PC-3 (cell line): ENCODE measurements around the gene SLC23A2. TPM values are rescaled to one million over a fixed set of nuclear protein-coding genes. Genes with fewer than 3 reads are reported as not detected.
"Not testable (repeated sequence)": the region's sequence is repeated elsewhere in the genome, so short reads cannot be mapped to it uniquely, and the experiment has no call there.

Source experiments
- ATAC-seq: fragments of 200-7000 bp; cut with Tn5 transposase; 2 replicates; pipeline ENCODE4 v1.9.1; 2020; ENCODE audit warnings: mild to moderate bottlenecking, moderate library complexity
- BruUV-seq: library from RNA; stranded (reverse); fragments of 400-500 nt; replicated peaks from 2 replicates; lab custom pipeline; 2021; lab: Mats Ljungman, UMichigan
- CTCF ChIA-PET: fragments of 300-600 bp; sonication (Branson Sonifier 250); formaldehyde crosslinking; loops from one replicate; lab custom pipeline; 2022; ENCODE audit warnings: antibody characterized with exemption; lab: Charles Lee
- POLR2A ChIA-PET: fragments of 300-600 bp; sonication (Branson Sonifier 250); formaldehyde crosslinking; loops from one replicate; lab custom pipeline; 2022; ENCODE audit warnings: antibody characterized with exemption; ENCODE audit not compliant: unreplicated experiment; lab: Charles Lee
- DNase-seq: peaks from one replicate; pipeline ENCODE4 v3.0.0-alpha.2; 2015
- H2AFZ ChIP-seq: fragments of 300-600 bp; sonication (generic); 2 replicates; pipeline ENCODE4 v1.6.0; 2016; ENCODE audit warnings: antibody characterized with exemption, low read length
- H3F3A ChIP-seq: fragments of 300-600 bp; sonication (generic); one replicate; pipeline ENCODE4 v1.6.0; 2017; ENCODE audit warnings: antibody characterized with exemption, low read length, control low read depth, mild to moderate bottlenecking; ENCODE audit not compliant: unreplicated experiment
- H3K27ac ChIP-seq: fragments of 300-600 bp; sonication (generic); 2 replicates; pipeline ENCODE4 v1.5.1; 2016; ENCODE audit warnings: mild to moderate bottlenecking, low read length
- H3K27me3 ChIP-seq: fragments of 300-600 bp; sonication (generic); 2 replicates; pipeline ENCODE4 v1.6.1; 2016; ENCODE audit warnings: low read length, mixed read lengths
- H3K36me3 ChIP-seq: fragments of 300-600 bp; sonication (generic); 2 replicates; pipeline ENCODE4 v1.6.1; 2016; ENCODE audit warnings: low read depth, mixed run types, low read length, mixed read lengths
- H3K4me1 ChIP-seq: fragments of 300-600 bp; sonication (generic); 2 replicates; pipeline ENCODE4 v1.5.1; 2016; ENCODE audit warnings: low read length; ENCODE audit not compliant: insufficient read depth
- H3K4me2 ChIP-seq: fragments of 300-600 bp; sonication (generic); 2 replicates; pipeline ENCODE4 v1.6.0; 2016; ENCODE audit warnings: low read length
- H3K4me3 ChIP-seq: fragments of 300-600 bp; sonication (generic); 2 replicates; pipeline ENCODE4 v1.5.1; 2016; ENCODE audit warnings: mild to moderate bottlenecking, low read length, mixed read lengths
- H3K79me2 ChIP-seq: fragments of 300-600 bp; sonication (generic); 2 replicates; pipeline ENCODE4 v1.6.1; 2017; ENCODE audit warnings: low read length, mixed read lengths
- H3K9ac ChIP-seq: fragments of 300-600 bp; sonication (generic); 2 replicates; pipeline ENCODE4 v1.6.0; 2016; ENCODE audit warnings: mild to moderate bottlenecking, low read length
- H3K9me2 ChIP-seq: fragments of 300-600 bp; sonication (generic); replicated peaks from 2 replicates; pipeline ENCODE4 v1.6.1; 2016; ENCODE audit warnings: mixed run types, low read length, mixed read lengths
- H3K9me3 ChIP-seq: fragments of 300-600 bp; sonication (generic); 2 replicates; pipeline ENCODE4 v1.6.1; 2016; ENCODE audit warnings: low read length, mixed read lengths
- H4K20me1 ChIP-seq: fragments of 300-600 bp; sonication (generic); 2 replicates; pipeline ENCODE4 v1.6.1; 2016; ENCODE audit warnings: low read length, mixed read lengths
- CTCF ChIP-seq: fragments of 300-600 bp; sonication (generic); conservative IDR thresholded peaks from 2 replicates; pipeline ENCODE4 v1.5.1; 2017; ENCODE audit warnings: antibody characterized with exemption, low read depth, mild to moderate bottlenecking, low read length
- EZH2 ChIP-seq: fragments of 300-600 bp; sonication (generic); IDR thresholded peaks from one replicate; pipeline ENCODE4 v1.6.1; 2017; ENCODE audit warnings: antibody characterized with exemption, mild to moderate bottlenecking, low read length; ENCODE audit not compliant: unreplicated experiment
- EZH2phosphoT487 ChIP-seq: fragments of 300-600 bp; sonication (generic); IDR thresholded peaks from 2 replicates; pipeline ENCODE4 v1.6.1; 2018; ENCODE audit warnings: mild to moderate bottlenecking, antibody characterized with exemption, low read length, borderline replicate concordance
- intact Hi-C: fragments of 100-400 bp; cut with micrococcal nuclease; formaldehyde crosslinking; loops from 2 replicates; pipeline ENCODE4 v1.9.0; 2023
- total RNA-seq: library from RNA; depleted of rRNA; stranded (reverse); fragments of >200 nt; gene quantifications from 2 replicates; pipeline ENCODE4 v1.2.3, GENCODE V29; 2014

Gene SLC23A2
- total RNA-seq, 1 experiment from 2014 or later: 18.3 TPM

DNA sequence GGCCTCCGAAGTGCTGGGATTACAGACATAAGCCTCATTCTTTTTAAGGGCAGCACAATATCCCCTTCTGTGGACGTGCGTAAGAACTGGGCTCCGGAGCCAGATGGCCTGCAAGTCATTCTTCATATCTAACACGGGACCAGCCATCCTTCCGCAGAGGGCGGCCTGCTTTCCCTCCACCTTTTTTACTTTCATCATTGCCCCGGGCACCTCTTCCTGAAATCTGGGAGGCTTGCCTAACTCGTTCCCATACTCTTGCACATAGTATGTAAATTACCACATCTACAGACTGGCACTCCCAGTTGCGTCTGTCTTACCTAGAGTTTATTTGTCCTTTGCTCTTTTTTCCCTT lies 29.9 kb upstream of the SLC23A2 start:
- no peak for ATAC-seq

GRCh38 chr20:5030348-5031205 lies 29.3 kb upstream of the SLC23A2 start:
- intact Hi-C loops: no loop called here
- H3K4me1 ChIP-seq: no peaks in the 10 kb centered on the region
- no peaks in the 10 kb centered on the region for H3K36me3 ChIP-seq
- no peak overlapping the region for H2AFZ ChIP-seq
- H3K9ac ChIP-seq: no peak overlapping the region
- H3K27me3 ChIP-seq: no peaks in the 10 kb centered on the region
- no peak for ATAC-seq
- no peaks in the 10 kb centered on the region for H3K79me2 ChIP-seq
- BruUV-seq: no TSS peak
- CTCF ChIA-PET: no interaction called here
- POLR2A ChIA-PET: no interaction called here
- H3K4me3 ChIP-seq: no peak overlapping the region
- H3K4me2 ChIP-seq: no peak overlapping the region
- no peaks in the 10 kb centered on the region for H4K20me1 ChIP-seq
- DNase-seq: no peak
- no peaks in the 10 kb centered on the region for H3K9me3 ChIP-seq
- no peak for TF ChIP-seq EZH2phosphoT487
- no peaks in the 10 kb centered on the region for H3K9me2 ChIP-seq
- H3F3A ChIP-seq: no peaks in the 10 kb centered on the region
- no peak overlapping the region for H3K27ac ChIP-seq

More for the DNA sequence above, 29.9 kb upstream of the SLC23A2 start:
- BruUV-seq: no TSS peak
- no peak overlapping the region for H3K9ac ChIP-seq
- no peaks in the 10 kb centered on the region for H3K9me3 ChIP-seq
- H3K4me2 ChIP-seq: no peak overlapping the region
- no peak overlapping the region for H2AFZ ChIP-seq
- H3K36me3 ChIP-seq: no peaks in the 10 kb centered on the region
- TF ChIP-seq EZH2phosphoT487 (no peak), CTCF (no peak), EZH2 (no peak)
- no peaks in the 10 kb centered on the region for H3K4me1 ChIP-seq
- H3K79me2 ChIP-seq: no peaks in the 10 kb centered on the region
- no peaks in the 10 kb centered on the region for H3K9me2 ChIP-seq
- DNase-seq: no peak
- ChIA-PET POLR2A (no interaction called here), CTCF (no interaction called here)
- no peaks in the 10 kb centered on the region for H3F3A ChIP-seq
- H4K20me1 ChIP-seq: no peaks in the 10 kb centered on the region
- H3K4me3 ChIP-seq: no peak overlapping the region
- no peak overlapping the region for H3K27ac ChIP-seq
- no peaks in the 10 kb centered on the region for H3K27me3 ChIP-seq
- intact Hi-C loops: no loop called here

- CTCF ChIA-PET, H3F3A ChIP-seq, H3K9me2 ChIP-seq, H3K27me3 ChIP-seq, BruUV-seq, H3K79me2 ChIP-seq, H3K4me3 ChIP-seq, intact Hi-C loops, H3K9me3 ChIP-seq, H3K4me1 ChIP-seq, H3K9ac ChIP-seq, DNase-seq, ATAC-seq, POLR2A ChIA-PET, H4K20me1 ChIP-seq, H3K27ac ChIP-seq, H3K36me3 ChIP-seq, H2AFZ ChIP-seq, H3K4me2 ChIP-seq: not testable (repeated sequence)
Observed at GRCh38 chr20:5028258-5029059, 27.1 kb upstream of the SLC23A2 start.
